Esophagus squamous epithelium (tissue), 5 donors: Measurements from ENCODE around the gene SCPEP1. TPM values are rescaled to one million over a fixed set of nuclear protein-coding genes. Genes with fewer than 3 reads are reported as not detected.

Experiments
- DNase-seq: peaks from one replicate; lab custom pipeline; 2025; lab: John Stamatoyannopoulos, UW
- H3K27ac ChIP-seq, 4 donors: fragments of 200-600 bp; sonication (generic); one replicate each; pipeline ENCODE4 v1.5.1; 2016 to 2019; ENCODE audit warnings: mild to moderate bottlenecking in 1 of 4
- H3K27me3 ChIP-seq, 4 donors: fragments of 200-600 bp; sonication (generic); 1 replicate in 3 of 4; 2 replicates in 1 of 4; pipeline versions ENCODE4 v1.5.1 to v1.6.0; 2017 to 2021; ENCODE audit warnings: antibody characterized with exemption in 1 of 4
- H3K36me3 ChIP-seq, 3 donors: fragments of 200-600 bp; sonication (generic); one replicate each; pipeline ENCODE4 v1.5.1; 2016 to 2019
- H3K4me1 ChIP-seq, 3 donors: fragments of 200-600 bp; sonication (generic); one replicate each; pipeline ENCODE4 v1.5.1; 2017 to 2019
- H3K4me3 ChIP-seq, 4 donors: fragments of 200-600 bp; sonication (generic); 1 replicate in 3 of 4; 2 replicates in 1 of 4; pipeline ENCODE4 v1.5.1; 2016 to 2019; ENCODE audit warnings: mild to moderate bottlenecking in 2 of 4, moderate library complexity in 1 of 4
- H3K9me3 ChIP-seq, 3 donors: fragments of 200-600 bp; sonication (generic); one replicate each; pipeline ENCODE4 v1.5.1; 2016 to 2019
- CTCF ChIP-seq, 6 experiments: fragments of 450-650 bp in 4 of 6; fragments of 200-600 bp in 2 of 6; sonication (generic) in 2 of 6; IDR thresholded peaks; one replicate each; pipeline ENCODE4 v1.5.1; 2016 to 2019; ENCODE audit warnings: antibody characterized with exemption in 6 of 6, mild to moderate bottlenecking in 4 of 6, moderate library complexity in 4 of 6
- POLR2A ChIP-seq, 4 donors: fragments of 450-650 bp; IDR thresholded peaks; one replicate each; pipeline ENCODE4 v1.6.1; 2017; ENCODE audit warnings: antibody characterized with exemption in 4 of 4, mild to moderate bottlenecking in 4 of 4, moderate library complexity in 3 of 4
- WGBS, 2 donors: methylation state at CpG; one replicate each; pipeline ENCODE4 v1.1.5; 2018; 5-methylcytosine and 5-hydroxymethylcytosine counted together
- intact Hi-C: fragments of 100-400 bp; cut with DNase I; formaldehyde crosslinking; loops from one replicate; pipeline ENCODE4 v1.15.0; 2022
- total RNA-seq, 4 donors: library from RNA; depleted of rRNA; stranded (reverse); fragments of >200 nt; gene quantifications; one replicate each; pipeline ENCODE4 v1.1.0, GENCODE V29; 2016
- donor health status: DM: yes; HTN: yes; CAD: no.

Gene SCPEP1
- total RNA-seq, 4 donors from 2014 or later, result 53.0 to 129 (median 61.5) TPM

- DNase-seq, result no peak
- H3K4me1 ChIP-seq, result peaks cover 7 to 41% (median 25%) of the 10 kb centered on the region in 3 donors
- no peaks in the 10 kb centered on the region for H3K36me3 ChIP-seq
- no peaks in the 10 kb centered on the region for H3K9me3 ChIP-seq
- intact Hi-C loops, result no loop called here
- no peak overlapping the region for H3K4me3 ChIP-seq
- no peak for TF ChIP-seq CTCF (IDR thresholded peaks at IDR 0.05)
- TF ChIP-seq POLR2A (IDR thresholded peaks at IDR 0.05), result no peak
- 68 to 78% methylated on average over 3 of the region's 3 CpGs for WGBS, 2 donors
- peaks cover 0 to 10% (median 0%) of the 10 kb centered on the region in 4 donors for H3K27me3 ChIP-seq
- no peak overlapping the region for H3K27ac ChIP-seq
Observed at GRCh38 chr17:57038486-57038885, 60.6 kb downstream of the SCPEP1 start.

- no peak overlapping the region for H3K27ac ChIP-seq
- intact Hi-C loops, result no loop called here
- DNase-seq, result no peak
- H3K4me1 ChIP-seq, result peaks cover 7 to 27% (median 10%) of the 10 kb centered on the region in 3 donors
- no peaks in the 10 kb centered on the region for H3K36me3 ChIP-seq
- 59 to 62% methylated on average over 2 of the region's 2 CpGs for WGBS, 2 donors
- H3K9me3 ChIP-seq, result no peaks in the 10 kb centered on the region
- TF ChIP-seq CTCF (IDR thresholded peaks at IDR 0.05) (no peak), POLR2A (IDR thresholded peaks at IDR 0.05) (no peak)
- H3K27me3 ChIP-seq, result peaks cover 0 to 31% (median 0%) of the 10 kb centered on the region in 4 donors
- H3K4me3 ChIP-seq, result no peak overlapping the region
Observed at GRCh38 chr17:57040571-57040970, 62.6 kb downstream of the SCPEP1 start.

- H3K27ac ChIP-seq, result no peak overlapping the region
- no peak for DNase-seq
Observed at GRCh38 chr17:57043276-57043675, 65.3 kb downstream of the SCPEP1 start.

GRCh38 chr17:57044976-57045867, 67.3 kb downstream of the SCPEP1 start:
- TF ChIP-seq POLR2A (IDR thresholded peaks at IDR 0.05) (no peak), CTCF (IDR thresholded peaks at IDR 0.05) (no peak)
- no peaks in the 10 kb centered on the region for H3K9me3 ChIP-seq
- H3K4me3 ChIP-seq, result peak overlapping the region in 3 of 4 donors; percentile 25 to 62 (median 33)
- H3K27me3 ChIP-seq, result peaks cover 0 to 50% (median 0%) of the 10 kb centered on the region in 4 donors
- WGBS, 2 donors, result 62 to 66% methylated on average over 31 to 32 of the region's 49 CpGs
- no peak overlapping the region for H3K27ac ChIP-seq
- no peaks in the 10 kb centered on the region for H3K36me3 ChIP-seq
- no peak for DNase-seq
- peaks cover 0 to 35% (median 0%) of the 10 kb centered on the region in 3 donors for H3K4me1 ChIP-seq
- intact Hi-C loops, result no loop called here

More at GRCh38 chr17:57043276-57043675, 65.3 kb downstream of the SCPEP1 start:
- Histone ChIP-seq H3K4me1 (peaks cover 0 to 29% (median 0%) of the 10 kb centered on the region in 3 donors), H3K4me3 (no peak overlapping the region), H3K9me3 (no peaks in the 10 kb centered on the region), H3K27me3 (peaks cover 0 to 50% (median 0%) of the 10 kb centered on the region in 4 donors), H3K36me3 (no peaks in the 10 kb centered on the region)
- intact Hi-C loops, result no loop called here
- 82 to 85% methylated on average over 4 of the region's 4 CpGs for WGBS, 2 donors
- no peak for TF ChIP-seq CTCF (IDR thresholded peaks at IDR 0.05)
- TF ChIP-seq POLR2A (IDR thresholded peaks at IDR 0.05), result no peak
